HG03159 (cell line): Measurements from ENCODE around the gene OSM.
"Not testable (repeated sequence)": the region's sequence is repeated elsewhere in the genome, so short reads cannot be mapped to it uniquely, and the experiment has no call there.

Source experiments
- ATAC-seq: cut with Tn5 transposase; IDR thresholded peaks from one replicate; pipeline ENCODE4 v1.9.1; 2021; ENCODE audit warnings: mild to moderate bottlenecking, moderate library complexity; ENCODE audit not compliant: unreplicated experiment

Gene OSM

DNA sequence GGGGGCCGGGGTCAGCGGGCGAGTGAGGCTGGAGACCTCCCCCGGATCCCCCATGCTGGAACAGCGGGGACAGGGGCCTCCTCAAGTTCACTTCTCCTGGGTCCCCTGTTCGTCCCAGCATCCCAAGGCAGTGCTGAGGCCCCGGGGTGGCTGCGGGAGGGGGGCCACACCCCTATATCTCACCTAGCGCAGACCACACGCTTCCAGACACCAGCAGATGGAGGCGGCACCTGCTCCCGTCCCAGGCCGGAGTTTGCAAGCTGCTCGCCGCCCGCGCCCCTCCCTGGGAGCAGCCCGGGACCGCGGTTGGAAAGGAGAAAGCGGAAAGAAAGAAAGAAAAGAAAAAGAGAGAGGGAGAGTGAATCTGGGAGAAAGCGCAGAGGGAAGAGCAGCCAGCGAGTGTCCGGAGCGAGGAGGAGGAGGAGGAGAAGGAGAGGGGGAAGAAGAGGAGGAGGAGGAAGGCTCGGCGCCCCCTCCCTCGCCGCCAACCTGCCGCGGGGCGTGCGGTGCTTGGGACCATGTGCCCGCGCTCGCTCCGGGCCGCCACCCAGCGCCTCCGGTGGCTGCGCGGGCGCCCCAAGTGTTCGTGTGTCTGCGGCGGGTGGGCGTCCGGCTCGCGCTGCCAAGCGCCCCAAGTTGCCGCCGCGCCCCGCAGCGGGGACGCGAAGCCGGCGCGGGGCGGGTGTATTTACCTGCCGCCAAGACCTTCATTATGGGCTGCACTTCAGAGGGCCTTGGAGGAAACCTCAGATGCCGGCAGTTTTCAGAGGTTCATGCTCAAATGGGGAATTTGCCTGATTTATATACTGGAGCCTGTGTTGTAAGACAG lies 20.5 kb downstream of the OSM start, which contains the start of gene LIF:
Gene LIF (minus strand): TSS at position 775 of the 829 bp plus-strand sequence. CDS start 64 bp downstream, at position 711.
- ATAC-seq = no peak

DNA sequence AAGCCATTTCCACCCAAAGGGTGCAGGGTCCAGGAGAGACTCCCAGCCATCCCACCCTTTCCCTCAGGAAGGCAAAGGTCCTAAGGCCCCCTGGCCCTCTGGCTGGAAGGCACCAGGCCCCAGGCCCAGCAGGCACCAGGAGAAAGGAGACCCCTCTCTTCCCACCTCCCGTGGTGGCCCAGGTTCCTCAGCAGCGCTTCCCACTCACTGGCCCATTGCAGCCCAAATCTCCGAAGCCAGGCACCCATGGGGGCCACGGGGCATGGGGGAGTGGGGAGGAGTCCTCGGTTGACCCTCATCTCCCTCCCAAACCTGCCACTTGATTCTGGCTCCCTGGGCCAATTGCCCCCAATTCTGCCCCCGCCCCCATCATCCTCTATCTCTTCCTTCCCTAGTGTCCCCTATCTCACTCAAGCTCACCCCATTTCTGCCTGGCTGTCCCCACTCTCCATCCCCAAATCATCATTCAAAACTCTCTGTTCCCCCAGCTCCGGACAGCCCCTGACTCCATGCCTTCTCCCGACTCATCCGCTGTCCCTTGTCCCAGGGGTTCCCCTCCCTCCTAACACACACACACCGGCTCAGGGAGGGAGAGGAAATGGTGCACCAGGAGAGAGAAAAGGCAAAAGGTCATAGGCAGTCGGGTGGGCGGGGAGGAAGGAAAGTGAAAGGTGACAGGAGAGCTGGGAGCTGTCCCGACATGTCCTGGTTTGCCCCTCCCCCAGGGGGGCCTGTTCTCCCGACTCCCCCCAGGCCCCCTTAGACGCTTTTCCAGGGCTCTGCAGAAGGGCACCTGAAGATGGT lies 21.3 kb downstream of the OSM start:
- no peak for ATAC-seq

GRCh38 chr22:30244641-30245040 lies 22.0 kb downstream of the OSM start:
- no peak for ATAC-seq

DNA sequence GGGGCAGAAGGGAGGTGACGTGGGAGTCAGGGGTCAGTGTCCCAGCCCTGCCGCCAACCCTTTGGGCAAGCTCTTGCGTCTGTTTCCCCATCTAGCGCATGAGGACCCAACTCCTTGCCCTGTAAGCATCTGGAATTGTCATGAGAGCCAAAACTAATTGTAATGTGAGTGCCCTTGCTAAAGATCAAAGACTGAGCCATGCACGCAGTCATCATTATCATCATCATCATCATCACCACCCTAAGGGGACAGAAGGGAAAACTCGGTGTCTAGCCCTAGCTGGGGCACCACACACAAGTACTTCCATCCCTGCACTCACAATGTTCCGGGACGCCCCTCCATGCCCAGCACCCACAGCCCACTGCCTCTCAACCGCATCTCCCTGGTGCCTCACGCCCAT lies 22.6 kb downstream of the OSM start:
- ATAC-seq = no peak

DNA sequence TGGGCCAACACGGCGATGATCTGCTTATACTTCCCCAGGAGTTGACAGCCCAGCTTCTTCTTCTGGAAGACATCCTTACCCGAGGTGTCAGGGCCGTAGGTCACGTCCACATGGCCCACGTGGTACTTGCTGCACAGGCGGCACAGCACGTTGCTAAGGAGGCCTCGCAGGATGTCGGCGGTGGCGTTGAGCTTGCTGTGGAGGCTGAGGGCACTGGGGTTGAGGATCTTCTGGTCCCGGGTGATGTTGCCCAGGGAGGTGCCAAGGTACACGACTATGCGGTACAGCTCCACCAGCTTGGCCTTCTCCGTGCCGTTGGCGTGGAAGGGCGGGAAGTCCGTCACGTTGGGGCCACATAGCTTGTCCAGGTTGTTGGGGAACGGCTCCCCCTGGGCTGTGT lies 23.0 kb downstream of the OSM start:
- no peak for ATAC-seq

GRCh38 chr22:30241576-30242371 lies 24.9 kb downstream of the OSM start:
- ATAC-seq = no peak

GRCh38 chr22:30240541-30241417 lies 25.9 kb downstream of the OSM start:
- ATAC-seq = no peak

DNA sequence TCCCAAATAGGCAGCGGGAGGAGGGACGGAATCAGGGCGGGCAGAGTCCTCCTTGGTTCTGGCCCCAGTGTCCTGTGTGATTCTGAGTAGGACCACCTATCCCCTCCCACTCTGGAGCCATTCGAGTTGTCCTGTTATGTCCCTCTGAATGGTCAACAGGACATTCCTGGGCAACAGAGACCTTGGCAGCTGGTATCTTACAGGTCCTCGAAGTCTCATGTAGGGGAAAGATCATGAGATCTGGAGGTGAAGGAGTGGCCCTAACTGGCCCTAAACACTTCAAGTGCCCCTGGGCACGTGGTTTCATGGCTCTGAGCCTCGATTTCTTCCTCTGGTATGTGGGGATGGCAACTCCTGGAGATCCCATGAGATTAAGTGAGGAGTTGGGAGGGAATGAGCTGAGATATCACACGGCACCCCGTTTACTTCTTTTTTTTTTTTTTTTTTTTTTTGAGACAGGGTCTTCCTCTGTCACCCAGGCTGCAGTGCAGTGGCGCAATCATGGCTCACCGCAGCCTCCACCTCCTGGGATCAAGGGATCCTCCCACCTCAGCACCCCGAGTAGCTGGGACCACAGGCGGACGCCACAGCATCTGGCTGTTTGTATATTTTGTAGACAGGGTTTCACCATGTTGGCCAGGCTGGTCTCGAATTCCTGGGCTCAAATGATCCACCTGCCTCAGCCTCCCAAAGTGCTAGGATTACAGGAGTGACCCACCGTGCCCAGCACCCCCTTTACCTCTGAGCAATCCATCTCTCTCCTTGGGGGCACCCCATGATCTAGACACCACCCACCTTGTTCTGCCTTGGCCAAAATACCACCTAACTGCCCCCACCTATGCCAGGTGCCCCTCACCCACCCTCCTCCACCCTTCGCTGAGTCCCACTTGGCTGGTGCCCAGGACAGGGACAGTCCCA lies 26.9 kb downstream of the OSM start:
- ATAC-seq = no peak

DNA sequence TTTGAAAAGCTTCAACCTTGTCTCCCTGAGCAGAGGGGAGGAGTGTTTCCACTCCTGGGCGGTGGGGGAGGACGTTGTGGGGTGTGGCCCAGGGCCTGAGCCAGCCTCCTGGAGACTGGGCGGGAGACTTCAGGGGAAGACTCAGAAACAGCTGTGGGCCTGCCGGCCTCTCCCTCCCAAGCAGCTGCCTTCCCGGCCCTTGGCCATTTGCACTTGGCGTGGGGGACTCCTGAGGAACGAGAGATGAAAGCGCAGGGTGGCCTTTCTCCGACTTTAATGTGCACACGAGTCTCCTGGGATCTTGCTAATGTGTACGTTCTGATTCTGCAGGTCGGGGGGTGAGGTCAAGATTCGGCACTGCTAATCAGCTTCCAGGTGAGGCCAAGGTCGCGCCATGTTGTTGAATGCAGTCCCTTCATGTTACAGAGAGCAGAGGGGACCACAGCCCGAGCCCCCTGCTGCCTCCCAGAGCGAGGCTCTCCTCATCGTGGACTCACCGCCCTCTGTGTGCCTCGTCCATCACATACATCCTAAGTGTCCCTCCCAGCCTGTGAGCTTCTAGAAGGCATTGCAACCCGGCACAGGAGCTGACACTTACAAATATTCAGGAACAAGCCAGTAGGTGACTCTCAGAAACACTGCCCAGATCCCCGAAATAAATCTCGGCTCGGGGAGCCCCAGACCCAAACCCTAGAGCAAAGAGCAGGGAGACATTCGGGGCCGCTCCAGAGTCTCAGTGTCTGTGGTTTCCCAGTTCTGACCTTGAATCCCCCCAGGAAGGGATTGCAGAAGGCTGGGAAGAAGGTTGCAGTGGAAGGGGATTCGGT lies 27.8 kb downstream of the OSM start:
- no peak for ATAC-seq

- ATAC-seq = no peak
These were observed 28.5 kb downstream of the OSM start for GRCh38 chr22:30238136-30238535.

DNA sequence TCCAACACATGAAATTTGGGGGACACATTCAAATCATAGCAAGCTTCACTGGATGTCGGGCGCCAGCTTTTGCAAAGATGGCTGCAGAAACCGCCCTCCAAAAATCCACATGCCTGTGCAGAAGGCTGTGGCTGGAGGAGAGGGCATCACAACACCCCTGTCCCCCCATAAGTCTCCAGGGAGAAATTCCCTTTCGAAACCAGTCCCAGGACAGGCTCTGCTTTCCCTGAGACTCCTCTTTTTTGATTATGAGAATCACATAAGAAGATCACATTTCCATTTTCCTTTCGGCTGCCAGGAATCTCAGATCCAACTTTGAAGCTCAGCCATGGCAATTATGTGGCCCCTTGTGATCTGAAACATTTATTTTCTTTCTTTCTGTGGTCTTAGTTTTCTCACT lies 29.8 kb downstream of the OSM start:
- ATAC-seq = no peak

GRCh38 chr22:30235687-30236170 lies 30.9 kb downstream of the OSM start:
- no peak for ATAC-seq

DNA sequence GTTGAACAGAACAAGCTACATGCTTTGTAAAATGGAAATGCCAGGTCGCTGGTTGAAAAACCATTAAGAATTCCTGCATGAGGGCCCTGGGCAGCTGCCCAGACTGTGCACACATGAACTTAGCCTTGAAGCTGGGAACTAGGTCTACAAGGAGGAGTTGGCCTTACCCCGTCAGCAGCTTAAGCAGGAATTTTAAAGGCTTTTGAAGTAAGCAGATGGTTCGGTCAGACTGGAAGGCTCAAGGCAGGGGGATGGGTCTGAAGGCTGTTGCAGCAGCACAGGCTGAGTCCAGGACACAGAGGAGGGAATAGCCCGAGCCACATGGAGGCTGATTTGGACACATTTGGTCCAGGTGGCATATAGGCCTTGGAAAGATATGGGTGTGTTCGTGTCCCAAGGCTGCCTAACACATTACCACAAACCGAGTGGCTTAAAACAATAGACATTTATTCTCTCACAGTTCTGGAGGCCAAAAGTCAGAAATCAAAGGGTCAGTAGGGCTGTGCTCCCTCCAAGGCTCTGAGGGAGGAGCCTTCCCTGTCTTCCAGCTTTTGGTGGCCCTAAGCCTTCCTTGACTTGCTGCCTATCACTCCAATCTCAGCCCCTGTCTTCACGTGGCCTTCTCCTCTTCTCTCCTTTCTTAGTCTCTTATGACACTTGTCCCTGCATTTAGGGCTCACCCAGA lies 31.7 kb downstream of the OSM start:
- no peak for ATAC-seq

GRCh38 chr22:30234325-30234724 lies 32.3 kb downstream of the OSM start:
- ATAC-seq = not testable (repeated sequence)

DNA sequence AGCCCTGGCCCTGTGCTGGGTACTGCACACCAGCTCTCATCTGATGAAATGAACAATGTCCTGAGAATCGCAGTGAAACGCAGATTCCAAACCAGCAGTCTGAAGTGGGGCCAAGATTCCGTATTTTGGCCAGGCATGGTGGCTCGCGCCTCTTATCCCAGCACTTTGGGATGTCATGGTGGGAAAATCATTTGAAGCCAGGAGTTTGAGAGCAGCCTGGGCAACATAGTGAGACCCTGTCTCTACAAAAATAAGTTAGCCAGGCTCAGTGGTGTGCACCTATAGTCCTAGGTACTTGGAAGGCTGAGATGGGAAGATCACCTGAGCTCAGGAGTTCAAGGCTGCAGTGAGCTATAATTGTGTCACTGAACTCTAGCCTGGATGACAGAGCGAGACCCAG lies 33.1 kb downstream of the OSM start:
- no peak for ATAC-seq

GRCh38 chr22:30232716-30233218 lies 33.9 kb downstream of the OSM start:
- no peak for ATAC-seq

- no peak for ATAC-seq
These were observed 35.7 kb downstream of the OSM start for GRCh38 chr22:30230787-30231461.
